Calu3 (cell line): ENCODE results near the gene TOR4A. TPM values are rescaled to one million over a fixed set of nuclear protein-coding genes. Genes with fewer than 3 reads are reported as not detected.
"Not testable (repeated sequence)": the region's sequence is repeated elsewhere in the genome, so short reads cannot be mapped to it uniquely, and the experiment has no call there.

ENCODE experiments used
- BruUV-seq: library from RNA; stranded (reverse); fragments of 400-500 nt; replicated peaks from 2 replicates; lab custom pipeline; 2021; lab: Mats Ljungman, UMichigan
- CTCF ChIA-PET: fragments of 300-600 bp; sonication (Branson Sonifier 250); formaldehyde crosslinking; loops from one replicate; lab custom pipeline; 2022; ENCODE audit warnings: antibody characterized with exemption; lab: Charles Lee
- DNase-seq: peaks from one replicate; pipeline ENCODE4 v3.0.0; 2022
- H3K27ac Mint-ChIP-seq: one replicate; pipeline ENCODE4 v1.8.0; 2022; ENCODE audit warnings: mixed read lengths; ENCODE audit not compliant: unreplicated experiment
- H3K27me3 Mint-ChIP-seq: one replicate; pipeline ENCODE4 v1.8.0; 2022; ENCODE audit warnings: mixed read lengths; ENCODE audit not compliant: unreplicated experiment
- H3K36me3 Mint-ChIP-seq: one replicate; pipeline ENCODE4 v1.8.0; 2022; ENCODE audit warnings: mild to moderate bottlenecking, moderate library complexity, mixed read lengths; ENCODE audit not compliant: insufficient read depth, unreplicated experiment
- H3K4me1 Mint-ChIP-seq: one replicate; pipeline ENCODE4 v1.8.0; 2022; ENCODE audit warnings: mild to moderate bottlenecking, low read depth, mixed read lengths; ENCODE audit not compliant: unreplicated experiment
- H3K4me3 Mint-ChIP-seq: one replicate; pipeline ENCODE4 v1.8.0; 2022; ENCODE audit warnings: mild to moderate bottlenecking, low read depth, moderate library complexity, mixed read lengths; ENCODE audit not compliant: unreplicated experiment
- H3K9me3 Mint-ChIP-seq: one replicate; pipeline ENCODE4 v1.8.0; 2022; ENCODE audit warnings: low read depth, mixed read lengths; ENCODE audit not compliant: unreplicated experiment
- CTCF ChIP-seq: fragments of 200-600 bp; IDR thresholded peaks from one replicate; pipeline ENCODE4 v1.8.0; 2022; ENCODE audit warnings: antibody characterized with exemption; ENCODE audit not compliant: unreplicated experiment
- intact Hi-C: fragments of 100-400 bp; cut with micrococcal nuclease; formaldehyde crosslinking; loops from one replicate; pipeline ENCODE4 v1.10.0; 2022; ENCODE audit not compliant: unreplicated experiment
- total RNA-seq: library from RNA; stranded (reverse); gene quantifications from 2 replicates; pipeline ENCODE4 v1.2.3, GENCODE V29; 2022

The TOR4A gene
- total RNA-seq, 1 experiment from 2014 or later = 51.8 TPM

GRCh38 chr9:137325799-137326198, 48.3 kb downstream of the TOR4A start:
- H3K9me3 Mint-ChIP-seq = peaks cover 7% of the 10 kb centered on the region
- DNase-seq = no peak
- no peaks in the 10 kb centered on the region for H3K27me3 Mint-ChIP-seq
- BruUV-seq = no TSS peak
- TF ChIP-seq CTCF = no peak
- no peak overlapping the region for H3K27ac Mint-ChIP-seq
- peaks cover 7% of the 10 kb centered on the region for H3K36me3 Mint-ChIP-seq
- no peaks in the 10 kb centered on the region for H3K4me1 Mint-ChIP-seq
- intact Hi-C loops = no loop called here
- CTCF ChIA-PET = no interaction called here
- H3K4me3 Mint-ChIP-seq = no peak overlapping the region

- H3K9me3 Mint-ChIP-seq = peaks cover 7% of the 10 kb centered on the region
- no peak for TF ChIP-seq CTCF
- DNase-seq = no peak
- no peak overlapping the region for H3K27ac Mint-ChIP-seq
- H3K4me1 Mint-ChIP-seq = no peaks in the 10 kb centered on the region
- H3K4me3 Mint-ChIP-seq = no peak overlapping the region
- H3K27me3 Mint-ChIP-seq = no peaks in the 10 kb centered on the region
- BruUV-seq = no TSS peak
- peaks cover 7% of the 10 kb centered on the region for H3K36me3 Mint-ChIP-seq
- intact Hi-C loops = no loop called here
- CTCF ChIA-PET = no interaction called here
These were observed 49.0 kb downstream of the TOR4A start for GRCh38 chr9:137326445-137327065.

- BruUV-seq, H3K27ac Mint-ChIP-seq, H3K27me3 Mint-ChIP-seq, H3K36me3 Mint-ChIP-seq, H3K9me3 Mint-ChIP-seq, DNase-seq, H3K4me1 Mint-ChIP-seq, CTCF ChIA-PET, intact Hi-C loops, H3K4me3 Mint-ChIP-seq: not testable (repeated sequence)
These were observed 50.4 kb downstream of the TOR4A start for GRCh38 chr9:137327641-137328550.

GRCh38 chr9:137329590-137329989, 52.1 kb downstream of the TOR4A start:
- H3K36me3 Mint-ChIP-seq, H3K4me1 Mint-ChIP-seq, BruUV-seq, H3K27me3 Mint-ChIP-seq, intact Hi-C loops, H3K4me3 Mint-ChIP-seq, DNase-seq, H3K27ac Mint-ChIP-seq, CTCF ChIA-PET, H3K9me3 Mint-ChIP-seq: not testable (repeated sequence)

- Mint-ChIP-seq H3K27me3 (no peaks in the 10 kb centered on the region), H3K36me3 (peaks cover 7% of the 10 kb centered on the region), H3K27ac (no peak overlapping the region), H3K4me1 (no peaks in the 10 kb centered on the region), H3K4me3 (no peak overlapping the region), H3K9me3 (peaks cover 7% of the 10 kb centered on the region)
- CTCF ChIA-PET = interaction anchor here (0.6 kb wide), 1 partner anchor 92 kb away, joined by 6 read pairs; the partner anchor contains the start of genes EXD3 and NOXA1
- no peak for TF ChIP-seq CTCF
- no peak for DNase-seq
- no TSS peak for BruUV-seq
- intact Hi-C loops = no loop called here
These were observed 53.2 kb downstream of the TOR4A start for GRCh38 chr9:137330689-137331088.
